SU-DHL-6 (cell line): ENCODE results near the gene ITPA.

ENCODE experiments used
- EZH2phosphoT487 ChIP-seq: fragments of 200-600 bp; sonication (generic), shearing (Covaris generic); conservative IDR thresholded peaks from 2 replicates; pipeline ENCODE4 v1.6.1; 2018; ENCODE audit warnings: mild to moderate bottlenecking, antibody characterized with exemption, low read length, moderate library complexity, mixed read lengths
- TF ChIP-seq, protein P1 (sequence below): fragments of 200-600 bp; sonication (generic); IDR thresholded peaks from one replicate; pipeline ENCODE4 v1.5.1; 2017; ENCODE audit warnings: antibody characterized with exemption, mild to moderate bottlenecking, low read length, moderate library complexity; ENCODE audit not compliant: insufficient read depth, poor library complexity, severe bottlenecking

DNA sequence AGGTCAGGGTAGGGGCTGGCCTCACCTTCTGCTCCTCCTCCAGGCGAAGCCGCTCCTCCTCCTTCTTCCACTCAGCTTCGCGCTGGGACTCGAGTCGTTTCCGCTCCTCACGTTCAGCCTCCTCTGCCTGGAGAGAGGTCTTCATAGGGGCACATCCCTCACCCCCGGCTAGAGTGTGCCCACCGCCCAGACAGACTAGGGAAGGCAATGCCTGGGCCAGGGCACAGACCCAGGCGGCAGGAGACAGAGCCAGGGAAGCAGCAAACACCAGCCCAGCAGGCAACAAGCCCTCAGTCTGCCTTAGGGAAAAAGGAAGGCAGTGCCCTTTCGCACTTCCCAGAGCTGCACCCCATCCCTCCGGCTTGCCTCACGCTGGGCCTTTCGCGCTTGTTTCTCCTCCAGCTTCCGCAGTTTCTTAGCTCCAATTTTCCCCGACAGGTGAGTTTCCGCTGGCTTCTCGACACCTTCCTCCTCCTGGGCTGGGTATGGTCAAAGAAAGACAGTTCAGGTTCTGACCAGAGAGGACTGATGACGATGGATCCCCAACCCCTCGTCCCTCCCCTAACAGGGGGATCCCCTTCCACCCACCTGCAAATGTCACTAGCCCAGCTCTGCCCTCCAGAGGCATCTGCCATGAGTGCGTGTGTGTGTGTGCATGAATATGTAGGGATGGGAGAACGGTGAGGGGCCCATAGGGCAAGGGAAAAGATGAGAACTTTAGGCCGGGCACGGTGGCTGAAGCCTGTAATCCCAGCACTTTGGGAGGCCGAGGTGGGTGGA, 9.1 kb upstream of the ITPA start:
- TF ChIP-seq, protein P1, sequence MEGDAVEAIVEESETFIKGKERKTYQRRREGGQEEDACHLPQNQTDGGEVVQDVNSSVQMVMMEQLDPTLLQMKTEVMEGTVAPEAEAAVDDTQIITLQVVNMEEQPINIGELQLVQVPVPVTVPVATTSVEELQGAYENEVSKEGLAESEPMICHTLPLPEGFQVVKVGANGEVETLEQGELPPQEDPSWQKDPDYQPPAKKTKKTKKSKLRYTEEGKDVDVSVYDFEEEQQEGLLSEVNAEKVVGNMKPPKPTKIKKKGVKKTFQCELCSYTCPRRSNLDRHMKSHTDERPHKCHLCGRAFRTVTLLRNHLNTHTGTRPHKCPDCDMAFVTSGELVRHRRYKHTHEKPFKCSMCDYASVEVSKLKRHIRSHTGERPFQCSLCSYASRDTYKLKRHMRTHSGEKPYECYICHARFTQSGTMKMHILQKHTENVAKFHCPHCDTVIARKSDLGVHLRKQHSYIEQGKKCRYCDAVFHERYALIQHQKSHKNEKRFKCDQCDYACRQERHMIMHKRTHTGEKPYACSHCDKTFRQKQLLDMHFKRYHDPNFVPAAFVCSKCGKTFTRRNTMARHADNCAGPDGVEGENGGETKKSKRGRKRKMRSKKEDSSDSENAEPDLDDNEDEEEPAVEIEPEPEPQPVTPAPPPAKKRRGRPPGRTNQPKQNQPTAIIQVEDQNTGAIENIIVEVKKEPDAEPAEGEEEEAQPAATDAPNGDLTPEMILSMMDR = no peak
- TF ChIP-seq EZH2phosphoT487 = no peak
